ENCODE results near the gene TRAPPC3.

- TF ChIP-seq, protein P1, sequence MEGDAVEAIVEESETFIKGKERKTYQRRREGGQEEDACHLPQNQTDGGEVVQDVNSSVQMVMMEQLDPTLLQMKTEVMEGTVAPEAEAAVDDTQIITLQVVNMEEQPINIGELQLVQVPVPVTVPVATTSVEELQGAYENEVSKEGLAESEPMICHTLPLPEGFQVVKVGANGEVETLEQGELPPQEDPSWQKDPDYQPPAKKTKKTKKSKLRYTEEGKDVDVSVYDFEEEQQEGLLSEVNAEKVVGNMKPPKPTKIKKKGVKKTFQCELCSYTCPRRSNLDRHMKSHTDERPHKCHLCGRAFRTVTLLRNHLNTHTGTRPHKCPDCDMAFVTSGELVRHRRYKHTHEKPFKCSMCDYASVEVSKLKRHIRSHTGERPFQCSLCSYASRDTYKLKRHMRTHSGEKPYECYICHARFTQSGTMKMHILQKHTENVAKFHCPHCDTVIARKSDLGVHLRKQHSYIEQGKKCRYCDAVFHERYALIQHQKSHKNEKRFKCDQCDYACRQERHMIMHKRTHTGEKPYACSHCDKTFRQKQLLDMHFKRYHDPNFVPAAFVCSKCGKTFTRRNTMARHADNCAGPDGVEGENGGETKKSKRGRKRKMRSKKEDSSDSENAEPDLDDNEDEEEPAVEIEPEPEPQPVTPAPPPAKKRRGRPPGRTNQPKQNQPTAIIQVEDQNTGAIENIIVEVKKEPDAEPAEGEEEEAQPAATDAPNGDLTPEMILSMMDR (IDR thresholded peaks at IDR 0.05; ENCODE audit: insufficient read depth, low read length, poor library complexity, severe bottlenecking) = no peak
- no peak for TF ChIP-seq EZH2phosphoT487 (conservative IDR thresholded peaks at IDR 0.05; ENCODE audit: low read length)
These were observed 12.1 kb downstream of the TRAPPC3 start for GRCh38 chr1:36137226-36137625.

All from SU-DHL-6 (cell line).